SH-SY5Y (cell line): ENCODE data around the gene MTHFD1L.

Source experiments
- GATA2 ChIP-seq: IDR thresholded peaks from 2 replicates; pipeline ENCODE4 v1.6.1; 2011; ENCODE audit warnings: mild to moderate bottlenecking, low read depth, low read length
- GATA3 ChIP-seq: IDR thresholded peaks from 2 replicates; pipeline ENCODE4 v1.6.1; 2011; ENCODE audit warnings: low read depth, mild to moderate bottlenecking, low read length, moderate library complexity

- TF ChIP-seq GATA2 (no peak), GATA3 (no peak)
Observed at GRCh38 chr6:150924808-150925589, 59.5 kb downstream of the MTHFD1L start.
